K562 (cell line): ENCODE data around the gene BST1. TPM values are rescaled to one million over a fixed set of nuclear protein-coding genes. Genes with fewer than 3 reads are reported as not detected.

Source experiments
- ATAC-seq: fragments of 200-7000 bp; cut with Tn5 transposase; 3 replicates; pipeline ENCODE4 v1.9.1; 2020; ENCODE audit warnings: moderate library complexity
- BruUV-seq: library from RNA; stranded (reverse); fragments of 400-500 nt; replicated peaks from 2 replicates; lab custom pipeline; 2021; lab: Mats Ljungman, UMichigan
- CTCF ChIA-PET: fragments of 300-600 bp; formaldehyde crosslinking; extraction: SDS; loops from one replicate; lab custom pipeline; 2021; ENCODE audit warnings: low intra/inter-chr PET ratio; lab: Yijun Ruan, JAX
- POLR2A ChIA-PET: fragments of 300-600, 350-650 bp; sonication (Branson Sonifier 250); formaldehyde crosslinking; extraction: SDS; loops from one replicate; lab custom pipeline; 2021; ENCODE audit warnings: antibody characterized with exemption, inconsistent platforms; lab: Yijun Ruan, JAX
- DNase-seq, 4 experiments: peaks; one replicate each; pipeline versions ENCODE4 v3.0.0 to v3.0.0-alpha.2; 2011 to 2018; ENCODE audit warnings: low spot score in 3 of 4, mixed read lengths in 3 of 4; ENCODE audit errors: extremely low read depth in 1 of 4
- FAIRE-seq: peaks from 2 replicates; lab custom pipeline; 2011; peaks lifted over from hg19 to GRCh38; lab: Jason Lieb, UNC
- H2AFZ ChIP-seq: 2 replicates; pipeline ENCODE4 v1.6.0; 2011; ENCODE audit warnings: low read depth, low read length, control low read depth, inconsistent platforms
- H3K27ac ChIP-seq: fragments of 200-600 bp; 3 replicates; pipeline ENCODE4 v1.8.0; 2011; ENCODE audit warnings: low read depth, mild to moderate bottlenecking, control low read depth, inconsistent platforms, low read length, moderate library complexity, mixed read lengths; ENCODE audit errors: extremely low read depth
- H3K27me3 ChIP-seq, 2 experiments: fragments of 300-600 bp in 1 of 2; 2 replicates in 1 of 2; 3 replicates in 1 of 2; pipeline versions ENCODE4 v1.6.0 to v1.8.0; 2011; ENCODE audit warnings: inconsistent platforms in 2 of 2, low read length in 2 of 2, mild to moderate bottlenecking in 1 of 2, mixed read lengths in 1 of 2, moderate library complexity in 1 of 2; ENCODE audit not compliant: control insufficient read depth in 2 of 2, insufficient read depth in 2 of 2
- H3K36me3 ChIP-seq: fragments of 300-600 bp; 3 replicates; pipeline ENCODE4 v1.8.0; 2011; ENCODE audit warnings: mild to moderate bottlenecking, low read length, inconsistent platforms; ENCODE audit not compliant: control insufficient read depth, insufficient read depth
- H3K4me1 ChIP-seq, 2 experiments: fragments of 200-600 bp in 1 of 2; replicated peaks in 1 of 2; 2 replicates in 1 of 2; 3 replicates in 1 of 2; pipeline versions ENCODE4 v1.5.1 to v1.8.0; 2011; ENCODE audit warnings: inconsistent platforms in 2 of 2, low read length in 2 of 2, mild to moderate bottlenecking in 1 of 2, mixed read lengths in 1 of 2, moderate library complexity in 1 of 2; ENCODE audit not compliant: control insufficient read depth in 2 of 2, insufficient read depth in 2 of 2
- H3K4me2 ChIP-seq: 2 replicates; pipeline ENCODE4 v1.6.1; 2011; ENCODE audit warnings: low read length, control low read depth, inconsistent platforms, mixed read lengths; ENCODE audit not compliant: insufficient read depth
- H3K4me3 ChIP-seq: fragments of 200-600 bp; sonication (generic), shearing (Covaris generic); 2 replicates; pipeline ENCODE4 v1.5.1; 2016; ENCODE audit warnings: control low read depth, inconsistent platforms
- H3K79me2 ChIP-seq: fragments of 200-600 bp; 3 replicates; pipeline ENCODE4 v1.8.0; 2011; ENCODE audit warnings: low read length, inconsistent platforms; ENCODE audit not compliant: control insufficient read depth, insufficient read depth
- H3K9ac ChIP-seq, 2 experiments: 2 replicates each; pipeline versions ENCODE4 v1.6.0 to v1.6.1; 2011; ENCODE audit warnings: low read depth in 2 of 2, low read length in 2 of 2, control low read depth in 1 of 2, inconsistent platforms in 1 of 2, mild to moderate bottlenecking in 1 of 2, mixed read lengths in 1 of 2; ENCODE audit not compliant: insufficient read depth in 1 of 2
- H3K9me1 ChIP-seq: one replicate; pipeline ENCODE4 v1.6.0; 2011; ENCODE audit warnings: inconsistent platforms, mild to moderate bottlenecking, low read length, moderate library complexity; ENCODE audit not compliant: control insufficient read depth, insufficient read depth
- H3K9me3 ChIP-seq: replicated peaks from 2 replicates; pipeline ENCODE4 v1.5.1; 2011; ENCODE audit warnings: low read depth, low read length, inconsistent platforms; ENCODE audit not compliant: control insufficient read depth, insufficient read depth
- H4K20me1 ChIP-seq: replicated peaks from 2 replicates; pipeline ENCODE4 v1.6.1; 2011; ENCODE audit warnings: low read length, inconsistent platforms, mixed read lengths; ENCODE audit not compliant: control insufficient read depth, insufficient read depth
- ARID4B ChIP-seq: sonication (generic); formaldehyde crosslinking; IDR thresholded peaks from 2 replicates; pipeline ENCODE4 v1.8.0; 2022; ENCODE audit warnings: mild to moderate bottlenecking, missing genetic modification reagents
- KLF13 ChIP-seq: fragments of 450-650 bp; IDR thresholded peaks from 2 replicates; pipeline ENCODE4 v1.6.1; 2016; ENCODE audit warnings: missing genetic modification characterization, low read depth, mild to moderate bottlenecking, missing compliant biosample characterization, moderate library complexity, borderline replicate concordance
- MITF ChIP-seq: IDR thresholded peaks from 2 replicates; pipeline ENCODE4 v1.6.1; 2014; ENCODE audit warnings: antibody characterized with exemption
- POLR2A ChIP-seq: fragments of 450-650 bp; conservative IDR thresholded peaks from 2 replicates; pipeline ENCODE4 v1.6.1; 2016
- RBM17 ChIP-seq: fragments of 200-400 bp; formaldehyde crosslinking; IDR thresholded peaks from 2 replicates; pipeline ENCODE4 v1.6.1; 2017; ENCODE audit warnings: low read depth, mild to moderate bottlenecking, low read length, borderline replicate concordance
- ZBTB33 ChIP-seq: sonication (generic); formaldehyde crosslinking; IDR thresholded peaks from 2 replicates; pipeline ENCODE4 v1.8.1; 2023; ENCODE audit warnings: mild to moderate bottlenecking, missing genetic modification reagents
- ZBTB5 ChIP-seq: fragments of 450-650 bp; IDR thresholded peaks from 2 replicates; pipeline ENCODE4 v1.6.1; 2017; ENCODE audit warnings: antibody characterized with exemption
- ZNF165 ChIP-seq: fragments of 250-450 bp; sonication (Bioruptor Pico); IDR thresholded peaks from 2 replicates; pipeline ENCODE4 v1.4.0; 2020; ENCODE audit warnings: borderline replicate concordance
- ZNF175 ChIP-seq: fragments of 200-800 bp; sonication (Bioruptor generic); IDR thresholded peaks from 2 replicates; pipeline ENCODE4 v1.6.1; 2016; ENCODE audit warnings: low read depth, mild to moderate bottlenecking, missing genetic modification characterization, missing compliant biosample characterization
- ZNF263 ChIP-seq: sonication (generic); formaldehyde crosslinking; IDR thresholded peaks from 2 replicates; pipeline ENCODE4 v1.8.0; 2022; ENCODE audit warnings: mild to moderate bottlenecking, missing genetic modification reagents, borderline replicate concordance
- ZZZ3 ChIP-seq: fragments of 450-650 bp; IDR thresholded peaks from 2 replicates; pipeline ENCODE4 v1.6.1; 2016; ENCODE audit warnings: antibody characterized with exemption, mild to moderate bottlenecking, moderate library complexity
- WGBS: fragments of 100-300 bp; shearing (Covaris generic); methylation state at CpG from one replicate; pipeline ENCODE4 v1.1.6; 2016; ENCODE audit warnings: low coverage, mixed read lengths; ENCODE audit not compliant: insufficient coverage; ENCODE audit errors: missing lambda C conversion rate; 5-methylcytosine and 5-hydroxymethylcytosine counted together
- in situ Hi-C: fragments of 300-500 bp; cut with MboI; formaldehyde crosslinking; loops from 4 replicates; pipeline ENCODE4 v1.15.0; 2018; ENCODE audit warnings: inconsistent platforms, mixed read lengths
- intact Hi-C: fragments of 100-400 bp; cut with micrococcal nuclease; formaldehyde crosslinking; loops from 2 replicates; pipeline ENCODE4 v1.14.2; 2022
- polyA plus RNA-seq, 8 experiments: library from polyadenylated mRNA; depleted of rRNA in 4 of 8; stranded (reverse) in 5 of 8; unstranded in 3 of 8; fragments of >200 nt; fragmentation: Nextera tagmentation in 2 of 8; fragmentation: Illumina TruSeq in 1 of 8; extraction: Ambion mirVana in 2 of 8; extraction: Trizol in 1 of 8; gene quantifications; 2 replicates each; pipeline versions ENCODE4 v1.2.1 to v1.2.3, GENCODE V29; 2011 to 2014; ENCODE audit warnings: inconsistent platforms in 1 of 8, missing spikeins in 1 of 8
- total RNA-seq, 7 experiments: library from RNA; depleted of rRNA in 6 of 7; stranded (reverse); fragments of >200 nt in 6 of 7; fragmentation: Illumina TruSeq in 2 of 7; extraction: Trizol in 2 of 7; gene quantifications; 2 replicates each; pipeline versions ENCODE4 v1.2.1 to v1.2.3, GENCODE V29; 2011 to 2021; ENCODE audit warnings: low replicate concordance in 1 of 7

Gene BST1
- total and polyA plus RNA-seq, 9 of the 15 experiments (the other 6 are each of a cell fraction or from before 2014, with no cell fraction given), result 0.04 to 0.38 (median 0.07) TPM; not detected in 6

- in situ Hi-C loops, result loop anchor here (25.0 kb wide), 1 partner anchor 656 kb away; the partner anchor contains the start of gene CPEB2
- no TSS peak for BruUV-seq
- TF ChIP-seq ZBTB5 (no peak), ZNF175 (CRISPR knock-in tag) (no peak), ZNF165 (no peak), RBM17 (no peak), ARID4B (no peak), POLR2A (no peak), ZBTB33 (CRISPR knock-in tag) (no peak), ZZZ3 (no peak), ZNF263 (no peak), MITF (no peak), KLF13 (tag) (no peak)
These were observed 34.1 kb upstream of the BST1 start for GRCh38 chr4:15668566-15669435.

More at GRCh38 chr4:15668566-15669435, 34.1 kb upstream of the BST1 start:
- Histone ChIP-seq H3K79me2 (peaks cover 5% of the 10 kb centered on the region; the same call in 1 of the 3 replicates), H3K4me3 (no peak overlapping the region), H3K4me2 (no peak overlapping the region), H3K9ac (no peak overlapping the region), H2AFZ (no peak overlapping the region), H3K27ac (no peak overlapping the region), H3K36me3 (peaks cover 16% of the 10 kb centered on the region; the same call in 2 of the 3 replicates), H3K27me3 (no peaks in the 10 kb centered on the region), H3K9me3 (no peaks in the 10 kb centered on the region), H3K4me1 (no peaks in the 10 kb centered on the region), H3K9me1 (no peaks in the 10 kb centered on the region), H4K20me1 (no peaks in the 10 kb centered on the region)
- DNase-seq, result no peak
- CTCF ChIA-PET, result no interaction called here
- intact Hi-C loops, result no loop called here
- peak; percentile 32; the same call in 1 of the 3 replicates for ATAC-seq
- 76% methylated on average over 1 of the region's 1 CpG for WGBS
- FAIRE-seq, result no peak
- POLR2A ChIA-PET, result no interaction called here
